ENCODE measurements around the gene LRCOL1.

The LRCOL1 gene

GRCh38 chr12:132610051-132610759 is at the start of gene LRCOL1:
LRCOL1 (minus strand) TSS chr12:132610582; CDS start chr12:132606251, 4,331 bp downstream.
- POLR2A ChIA-PET = no interaction called here
- CTCF ChIA-PET = no interaction called here
- no peak for TF ChIP-seq ELF4 (IDR thresholded peaks at IDR 0.05)
- no peak for TF ChIP-seq PKNOX1 (IDR thresholded peaks at IDR 0.05)
- no peak for TF ChIP-seq SUZ12 (IDR thresholded peaks at IDR 0.05)
- TF ChIP-seq CTBP1 (IDR thresholded peaks at IDR 0.05; ENCODE audit: borderline replicate concordance) = no peak
- TF ChIP-seq L3MBTL2 (conservative IDR thresholded peaks at IDR 0.05) = no peak
- no peak for TF ChIP-seq FOXK2 (IDR thresholded peaks at IDR 0.05)
- TF ChIP-seq ARNT (IDR thresholded peaks at IDR 0.05) = no peak
- no peak for DNase-seq (ENCODE audit: extremely low spot score)

- TF ChIP-seq FOXK2 (IDR thresholded peaks at IDR 0.05) (no peak), FOXM1 (IDR thresholded peaks at IDR 0.05; ENCODE audit: borderline replicate concordance) (no peak), LEF1 (IDR thresholded peaks at IDR 0.05; ENCODE audit: borderline replicate concordance) (no peak), PKNOX1 (IDR thresholded peaks at IDR 0.05) (no peak), SUZ12 (IDR thresholded peaks at IDR 0.05) (no peak)
- DNase-seq (ENCODE audit: extremely low spot score) = no peak
- ChIA-PET CTCF (no interaction called here), POLR2A (no interaction called here)
These were observed 49.7 kb upstream of the LRCOL1 start for GRCh38 chr12:132660052-132660451.

GRCh38 chr12:132659146-132659545 is 48.8 kb upstream of the LRCOL1 start:
- TF ChIP-seq BHLHE40 (IDR thresholded peaks at IDR 0.05; ENCODE audit: borderline replicate concordance) (no peak), TARDBP (IDR thresholded peaks at IDR 0.05) (no peak), FOXK2 (IDR thresholded peaks at IDR 0.05) (no peak), PKNOX1 (IDR thresholded peaks at IDR 0.05) (no peak), ZNF384 (IDR thresholded peaks at IDR 0.05) (no peak), FOXM1 (IDR thresholded peaks at IDR 0.05; ENCODE audit: borderline replicate concordance) (no peak), HDGF (IDR thresholded peaks at IDR 0.05; ENCODE audit: borderline replicate concordance) (no peak), NFRKB (IDR thresholded peaks at IDR 0.05) (no peak), L3MBTL2 (conservative IDR thresholded peaks at IDR 0.05) (no peak), LEF1 (IDR thresholded peaks at IDR 0.05; ENCODE audit: borderline replicate concordance) (no peak), ARNT (IDR thresholded peaks at IDR 0.05) (no peak), ELF4 (IDR thresholded peaks at IDR 0.05) (no peak), SP1 (IDR thresholded peaks at IDR 0.05) (no peak), SUZ12 (IDR thresholded peaks at IDR 0.05) (no peak), FOXA1 (IDR thresholded peaks at IDR 0.05) (no peak), CTBP1 (IDR thresholded peaks at IDR 0.05; ENCODE audit: borderline replicate concordance) (no peak)
- no peak for DNase-seq (ENCODE audit: extremely low spot score)
- CTCF ChIA-PET = interaction anchor here (0.6 kb wide), 1 partner anchor 45 kb away, joined by 4 read pairs; no protein-coding TSS in a partner anchor
- POLR2A ChIA-PET = no interaction called here

- DNase-seq (ENCODE audit: extremely low spot score) = no peak
- TF ChIP-seq LEF1 (IDR thresholded peaks at IDR 0.05; ENCODE audit: borderline replicate concordance) (no peak), ELF4 (IDR thresholded peaks at IDR 0.05) (no peak), PKNOX1 (IDR thresholded peaks at IDR 0.05) (no peak), SUZ12 (IDR thresholded peaks at IDR 0.05) (no peak), L3MBTL2 (conservative IDR thresholded peaks at IDR 0.05) (no peak), FOXK2 (IDR thresholded peaks at IDR 0.05) (no peak), HDGF (IDR thresholded peaks at IDR 0.05; ENCODE audit: borderline replicate concordance) (no peak), NFRKB (IDR thresholded peaks at IDR 0.05) (no peak), CTBP1 (IDR thresholded peaks at IDR 0.05; ENCODE audit: borderline replicate concordance) (no peak), FOXM1 (IDR thresholded peaks at IDR 0.05; ENCODE audit: borderline replicate concordance) (no peak), BHLHE40 (IDR thresholded peaks at IDR 0.05; ENCODE audit: borderline replicate concordance) (no peak), ZNF384 (IDR thresholded peaks at IDR 0.05) (no peak), SP1 (IDR thresholded peaks at IDR 0.05) (no peak), FOXA1 (IDR thresholded peaks at IDR 0.05) (no peak), ARNT (IDR thresholded peaks at IDR 0.05) (no peak), TARDBP (IDR thresholded peaks at IDR 0.05) (no peak)
- POLR2A ChIA-PET = no interaction called here
- CTCF ChIA-PET = interaction anchor here (0.6 kb wide), 1 partner anchor 44 kb away, joined by 4 read pairs; no protein-coding TSS in a partner anchor
These were observed 47.9 kb upstream of the LRCOL1 start for GRCh38 chr12:132658149-132658894.

GRCh38 chr12:132657004-132657727 is 46.8 kb upstream of the LRCOL1 start:
- POLR2A ChIA-PET = no interaction called here
- no peak for TF ChIP-seq NFRKB (IDR thresholded peaks at IDR 0.05)
- no peak for TF ChIP-seq FOXA1 (IDR thresholded peaks at IDR 0.05)
- TF ChIP-seq PKNOX1 (IDR thresholded peaks at IDR 0.05) = no peak
- no peak for TF ChIP-seq BHLHE40 (IDR thresholded peaks at IDR 0.05; ENCODE audit: borderline replicate concordance)
- TF ChIP-seq CTBP1 (IDR thresholded peaks at IDR 0.05; ENCODE audit: borderline replicate concordance) = no peak
- no peak for TF ChIP-seq SP1 (IDR thresholded peaks at IDR 0.05)
- TF ChIP-seq SUZ12 (IDR thresholded peaks at IDR 0.05) = no peak
- TF ChIP-seq FOXK2 (IDR thresholded peaks at IDR 0.05) = no peak
- no peak for TF ChIP-seq LEF1 (IDR thresholded peaks at IDR 0.05; ENCODE audit: borderline replicate concordance)
- no peak for TF ChIP-seq ELF4 (IDR thresholded peaks at IDR 0.05)
- TF ChIP-seq HDGF (IDR thresholded peaks at IDR 0.05; ENCODE audit: borderline replicate concordance) = no peak
- no peak for DNase-seq (ENCODE audit: extremely low spot score)
- CTCF ChIA-PET = no interaction called here
